ENCODE measurements around the gene RASA3. TPM values are rescaled to one million over a fixed set of nuclear protein-coding genes. Genes with fewer than 3 reads are reported as not detected.
"Not testable (repeated sequence)": the region's sequence is repeated elsewhere in the genome, so short reads cannot be mapped to it uniquely, and the experiment has no call there.

The RASA3 gene
- total and polyA plus RNA-seq, 10 of the 15 experiments (the other 5 are each of a cell fraction or from before 2014, with no cell fraction given) = 0.79 to 33.9 (median 17.6) TPM

GRCh38 chr13:114113395-114113794 is 19.0 kb downstream of the RASA3 start:
- DNase-seq (ENCODE audit: low read depth, low spot score); intact Hi-C loops (cut with micrococcal nuclease; ENCODE audit: unreplicated experiment); H3K4me1 ChIP-seq (ENCODE audit: control insufficient read depth, insufficient read depth, low read length); FAIRE-seq; POLR2A ChIA-PET; H3K27me3 ChIP-seq (replicated peaks in 1 of 2; ENCODE audit: control insufficient read depth in 2 of 2, insufficient read depth in 2 of 2, low read length in 1 of 2); H3K4me3 ChIP-seq; H3K4me2 ChIP-seq (ENCODE audit: control insufficient read depth, insufficient read depth); ATAC-seq; H3K27ac ChIP-seq (ENCODE audit: control insufficient read depth, insufficient read depth); H3K9ac ChIP-seq (ENCODE audit: control insufficient read depth, insufficient read depth, low read length); BruUV-seq (replicated peaks); in situ Hi-C loops (cut with MboI); H3K9me3 ChIP-seq (replicated peaks; ENCODE audit: control insufficient read depth, insufficient read depth, low read length); H3K79me2 ChIP-seq (ENCODE audit: control insufficient read depth, insufficient read depth, low read length); H4K20me1 ChIP-seq (ENCODE audit: control insufficient read depth, insufficient read depth); SMC1A ChIA-PET (ENCODE audit: uncharacterized antibody, unreplicated experiment); H2AFZ ChIP-seq (ENCODE audit: control insufficient read depth, low read depth, low read length); RAD21 ChIA-PET (ENCODE audit: unreplicated experiment); H3K36me3 ChIP-seq (ENCODE audit: control insufficient read depth in 2 of 2, insufficient read depth in 2 of 2, low read length in 1 of 2): not testable (repeated sequence)
- CTCF ChIA-PET = interaction anchor here (1.2 kb wide), 1 partner anchor 47 kb away, joined by 3 read pairs; no protein-coding TSS in a partner anchor
- 95% methylated on average over 14 of the region's 21 CpGs for WGBS (ENCODE audit: insufficient coverage, insufficient replicate concordance, low lambda C conversion rate, missing lambda C conversion rate)

GRCh38 chr13:114112826-114113322 is 19.5 kb downstream of the RASA3 start:
- intact Hi-C loops (cut with micrococcal nuclease; ENCODE audit: unreplicated experiment) = no loop called here

More at GRCh38 chr13:114112826-114113322, 19.5 kb downstream of the RASA3 start:
- H2AFZ ChIP-seq (ENCODE audit: control insufficient read depth, low read depth, low read length) = no peak overlapping the region
- H3K4me3 ChIP-seq = no peak overlapping the region
- RAD21 ChIA-PET (ENCODE audit: unreplicated experiment) = no interaction called here
- no peak overlapping the region for H3K4me2 ChIP-seq (ENCODE audit: control insufficient read depth, insufficient read depth)
- POLR2A ChIA-PET = no interaction called here
- FAIRE-seq (no peak), DNase-seq (ENCODE audit: low read depth, low spot score) (no peak), ATAC-seq (no peak)
- CTCF ChIA-PET = no interaction called here
- no TSS peak for BruUV-seq (replicated peaks)
- no peaks in the 10 kb centered on the region for H3K27me3 ChIP-seq (replicated peaks in 1 of 2; ENCODE audit: control insufficient read depth in 2 of 2, insufficient read depth in 2 of 2, low read length in 1 of 2)
- H3K79me2 ChIP-seq (ENCODE audit: control insufficient read depth, insufficient read depth, low read length) = peaks cover 2% of the 10 kb centered on the region
- no peaks in the 10 kb centered on the region for H3K9me3 ChIP-seq (replicated peaks; ENCODE audit: control insufficient read depth, insufficient read depth, low read length)
- peaks cover 9% of the 10 kb centered on the region for H3K4me1 ChIP-seq (ENCODE audit: control insufficient read depth, insufficient read depth, low read length)
- TF ChIP-seq NBN (IDR thresholded peaks at IDR 0.05) (no peak), REST (IDR thresholded peaks at IDR 0.05; ENCODE audit: low read depth, low read length) (no peak), SPI1 (IDR thresholded peaks at IDR 0.05; ENCODE audit: borderline replicate concordance, insufficient read depth, low read depth, low read length) (no peak), POU2F2 (IDR thresholded peaks at IDR 0.05; ENCODE audit: borderline replicate concordance, low read depth, low read length) (no peak), RAD51 (IDR thresholded peaks at IDR 0.05) (no peak)
- in situ Hi-C loops (cut with MboI) = no loop called here
- H3K27ac ChIP-seq (ENCODE audit: control insufficient read depth, insufficient read depth) = no peak overlapping the region
- H4K20me1 ChIP-seq (ENCODE audit: control insufficient read depth, insufficient read depth) = no peaks in the 10 kb centered on the region
- SMC1A ChIA-PET (ENCODE audit: uncharacterized antibody, unreplicated experiment) = no interaction called here
- no peak overlapping the region for H3K9ac ChIP-seq (ENCODE audit: control insufficient read depth, insufficient read depth, low read length)
- peaks cover 0 to 10% of the 10 kb centered on the region in 2 experiments; a peak in 2 of 4 replicates for H3K36me3 ChIP-seq (ENCODE audit: control insufficient read depth in 2 of 2, insufficient read depth in 2 of 2, low read length in 1 of 2)
- 66% methylated on average over 12 of the region's 12 CpGs for WGBS (ENCODE audit: insufficient coverage, insufficient replicate concordance, low lambda C conversion rate, missing lambda C conversion rate)

All from GM12878 (cell line).